ENCODE data around the gene CDIP1.
A peak's percentile ranks its signal among the peaks of the same experiment; 100 is the strongest.

Gene CDIP1

GRCh38 chr16:4494746-4495490 is 43.7 kb downstream of the CDIP1 start:
- DNase-seq (ENCODE audit: low read depth in 2 of 3, low spot score in 2 of 3), result no peak

GRCh38 chr16:4491898-4492297 is 46.7 kb downstream of the CDIP1 start:
- no peak for DNase-seq (ENCODE audit: low read depth in 2 of 3, low spot score in 2 of 3)

GRCh38 chr16:4489030-4489429 is 49.5 kb downstream of the CDIP1 start:
- DNase-seq (ENCODE audit: low read depth in 2 of 3, low spot score in 2 of 3), result no peak

GRCh38 chr16:4488499-4488967 is 50.0 kb downstream of the CDIP1 start:
- no peak for DNase-seq (ENCODE audit: low read depth in 2 of 3, low spot score in 2 of 3)

GRCh38 chr16:4487955-4488498 is 50.5 kb downstream of the CDIP1 start:
- no peak for DNase-seq (ENCODE audit: low read depth in 2 of 3, low spot score in 2 of 3)

- DNase-seq (ENCODE audit: low read depth in 2 of 3, low spot score in 2 of 3), result no peak
Observed at GRCh38 chr16:4486126-4486893, 52.3 kb downstream of the CDIP1 start.

- DNase-seq (ENCODE audit: low read depth in 2 of 3, low spot score in 2 of 3), result no peak
Observed at GRCh38 chr16:4481963-4482362, 56.6 kb downstream of the CDIP1 start.

- no peak for DNase-seq (ENCODE audit: low read depth in 2 of 3, low spot score in 2 of 3)
Observed at GRCh38 chr16:4481526-4481925, 57.0 kb downstream of the CDIP1 start.

- DNase-seq (ENCODE audit: low read depth in 2 of 3, low spot score in 2 of 3), result no peak
Observed at GRCh38 chr16:4477966-4478365, 60.6 kb downstream of the CDIP1 start.

- DNase-seq (ENCODE audit: low read depth in 2 of 3, low spot score in 2 of 3), result peak; percentile 85 to 94 (median 91)
Observed at GRCh38 chr16:4475880-4476788, 62.4 kb downstream of the CDIP1 start, which contains the start of gene HMOX2. Gene HMOX2, plus strand, starts transcription at chr16:4476398. Its CDS starts 29,127 bp downstream, at chr16:4505525.

GRCh38 chr16:4474192-4474961 is 64.2 kb downstream of the CDIP1 start, which contains the start of gene NMRAL1:
Gene NMRAL1, minus strand, starts transcription at chr16:4474625. Its CDS starts 493 bp downstream, at chr16:4474132.
- peak; percentile 68 to 86 (median 79) for DNase-seq (ENCODE audit: low read depth in 2 of 3, low spot score in 2 of 3)

- DNase-seq (ENCODE audit: low read depth in 2 of 3, low spot score in 2 of 3), result no peak
Observed at GRCh38 chr16:4472880-4473279, 65.7 kb downstream of the CDIP1 start.

- DNase-seq (ENCODE audit: low read depth in 2 of 3, low spot score in 2 of 3), result no peak
Observed at GRCh38 chr16:4471869-4472268, 66.7 kb downstream of the CDIP1 start.

- DNase-seq (ENCODE audit: low read depth in 2 of 3, low spot score in 2 of 3), result no peak
Observed at GRCh38 chr16:4468972-4469371, 69.6 kb downstream of the CDIP1 start.

GRCh38 chr16:4467916-4468315 is 70.7 kb downstream of the CDIP1 start:
- DNase-seq (ENCODE audit: low read depth in 2 of 3, low spot score in 2 of 3), result no peak

GRCh38 chr16:4465977-4466779 is 72.4 kb downstream of the CDIP1 start:
- peak in 2 of 3 experiments; percentile 29 to 44 for DNase-seq (ENCODE audit: low read depth in 2 of 3, low spot score in 2 of 3)

GRCh38 chr16:4463522-4464163 is 74.9 kb downstream of the CDIP1 start:
- no peak for DNase-seq (ENCODE audit: low read depth in 2 of 3, low spot score in 2 of 3)

GRCh38 chr16:4461250-4462085 is 77.1 kb downstream of the CDIP1 start:
- DNase-seq (ENCODE audit: low read depth in 2 of 3, low spot score in 2 of 3), result no peak

Data from activated CD8-positive, alpha-beta memory T cell treated with anti-CD3 and anti-CD28 coated beads for 48 hours (primary cell).